GM06990 (cell line): ENCODE measurements around the gene OXA1L.
"Not testable (repeated sequence)": the region's sequence is repeated elsewhere in the genome, so short reads cannot be mapped to it uniquely, and the experiment has no call there.

Source experiments
- DNase-seq: peaks from one replicate; pipeline ENCODE4 v3.0.0-alpha.2; 2011; ENCODE audit not compliant: insufficient read length; ENCODE audit errors: extremely low read depth
- H3K27me3 ChIP-seq: replicated peaks from 2 replicates; pipeline ENCODE4 v1.6.0; 2011; ENCODE audit warnings: low read length; ENCODE audit not compliant: control insufficient read depth, insufficient read depth
- H3K36me3 ChIP-seq: 2 replicates; pipeline ENCODE4 v1.5.1; 2011; ENCODE audit warnings: low read length; ENCODE audit not compliant: control insufficient read depth, insufficient read depth
- H3K4me3 ChIP-seq: replicated peaks from 2 replicates; pipeline ENCODE4 v1.5.1; 2011; ENCODE audit warnings: low read depth, mild to moderate bottlenecking, control low read depth, low read length
- CTCF ChIP-seq: IDR thresholded peaks from 2 replicates; pipeline ENCODE4 v1.5.1; 2011; ENCODE audit warnings: low read length, control low read depth, mild to moderate bottlenecking, inconsistent platforms; ENCODE audit not compliant: insufficient read depth, poor library complexity, severe bottlenecking

The OXA1L gene

GRCh38 chr14:22792158-22792557 lies 25.7 kb downstream of the OXA1L start:
- Histone ChIP-seq H3K36me3 (no peaks in the 10 kb centered on the region; the same call in 1 of the 2 replicates), H3K4me3 (no peak overlapping the region), H3K27me3 (no peaks in the 10 kb centered on the region)
- no peak for TF ChIP-seq CTCF
- DNase-seq, result no peak

GRCh38 chr14:22793550-22793949 lies 27.1 kb downstream of the OXA1L start:
- not testable (repeated sequence) for H3K36me3 ChIP-seq, DNase-seq, H3K27me3 ChIP-seq, H3K4me3 ChIP-seq

- Histone ChIP-seq H3K4me3 (no peak overlapping the region), H3K36me3 (no peaks in the 10 kb centered on the region; the same call in 1 of the 2 replicates), H3K27me3 (no peaks in the 10 kb centered on the region)
- no peak for DNase-seq
- TF ChIP-seq CTCF, result no peak
These were observed 27.5 kb downstream of the OXA1L start for GRCh38 chr14:22793976-22794375.

- DNase-seq, result peak; percentile 73
- no peak overlapping the region for H3K4me3 ChIP-seq
- H3K36me3 ChIP-seq, result no peaks in the 10 kb centered on the region; the same call in 1 of the 2 replicates
- H3K27me3 ChIP-seq, result no peaks in the 10 kb centered on the region
- TF ChIP-seq CTCF, result no peak
These were observed 28.1 kb downstream of the OXA1L start for GRCh38 chr14:22794551-22794951.

- DNase-seq, result peak; percentile 69
- no peak for TF ChIP-seq CTCF
- Histone ChIP-seq H3K4me3 (no peak overlapping the region), H3K36me3 (no peaks in the 10 kb centered on the region; the same call in 1 of the 2 replicates), H3K27me3 (no peaks in the 10 kb centered on the region)
These were observed 29.7 kb downstream of the OXA1L start for GRCh38 chr14:22796087-22796707.

GRCh38 chr14:22797017-22797917 lies 30.8 kb downstream of the OXA1L start:
- no peaks in the 10 kb centered on the region for H3K36me3 ChIP-seq
- no peaks in the 10 kb centered on the region for H3K27me3 ChIP-seq
- no peak for DNase-seq
- no peak for TF ChIP-seq CTCF
- no peak overlapping the region for H3K4me3 ChIP-seq
